Measurements from ENCODE around the gene DGCR6.
"Not testable (repeated sequence)": the region's sequence is repeated elsewhere in the genome, so short reads cannot be mapped to it uniquely, and the experiment has no call there.

DGCR6 gene

DNA sequence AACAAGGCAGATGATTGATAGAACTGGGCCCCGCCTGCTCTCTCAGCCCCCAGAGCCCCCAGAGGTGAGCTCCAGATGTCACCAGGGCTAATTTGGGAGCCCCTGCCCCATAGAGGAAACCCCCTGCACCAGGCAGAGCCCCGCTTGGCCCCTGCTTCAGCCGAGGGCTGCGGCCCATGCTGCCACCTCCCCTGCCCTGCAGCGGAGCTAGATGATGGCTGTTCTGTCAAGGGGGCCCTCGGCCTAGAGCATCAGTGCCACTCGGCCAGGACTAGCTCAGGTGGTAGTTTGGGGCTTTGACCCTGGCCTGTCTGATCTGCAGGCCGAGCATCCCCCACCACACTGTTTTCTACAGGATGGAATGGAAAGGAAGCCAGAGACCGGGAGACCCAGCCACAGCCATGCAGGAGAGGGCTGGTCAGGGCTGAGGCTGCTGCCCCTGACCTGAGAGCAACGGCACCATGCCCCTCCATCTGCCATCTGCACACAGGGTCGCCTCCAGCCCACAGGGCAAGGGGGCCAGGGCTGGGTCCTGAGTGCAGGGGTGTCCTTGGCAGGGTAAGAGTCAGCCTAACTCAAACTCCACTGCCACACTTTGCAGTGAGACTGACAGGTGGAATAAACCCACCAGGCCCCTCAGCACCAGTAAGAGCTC is 54.2 kb downstream of the DGCR6 start:
- not testable (repeated sequence) for DNase-seq (ENCODE audit: low read depth)

DNA sequence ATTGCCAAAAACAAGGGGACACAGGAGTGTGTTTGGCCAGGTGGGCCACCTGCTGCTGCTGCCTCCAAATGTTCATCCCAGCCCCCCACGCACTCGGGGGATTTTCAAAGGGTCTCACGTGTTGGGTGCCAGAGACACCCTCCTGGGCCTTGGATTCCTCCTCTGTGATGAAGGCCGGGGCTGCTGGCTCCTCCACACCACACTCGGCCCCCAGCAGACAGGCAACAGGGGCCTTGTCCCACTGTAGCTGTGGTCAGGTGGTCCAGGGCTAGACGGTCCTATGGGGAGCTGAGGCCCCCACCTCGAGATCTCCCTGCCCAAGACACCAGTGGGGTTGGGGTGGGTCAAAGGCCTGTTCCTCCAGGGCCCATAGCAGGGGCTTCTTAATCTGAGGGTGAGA is 55.1 kb downstream of the DGCR6 start:
- DNase-seq (ENCODE audit: low read depth): not testable (repeated sequence)

Measured in stimulated activated CD8-positive, alpha-beta memory T cell treated with anti-CD3 and anti-CD28 coated beads, Interleukin-15, amount 100 ng/mL, for 24 hours (primary cell).